SK-N-SH (cell line): ENCODE data around the gene SPAG4. TPM values are rescaled to one million over a fixed set of nuclear protein-coding genes. Genes with fewer than 3 reads are reported as not detected.

Source experiments
- CTCF ChIA-PET: fragments of 300-600, 350-600 bp; formaldehyde crosslinking; extraction: SDS; loops from one replicate; lab custom pipeline; 2021; lab: Yijun Ruan, JAX
- POLR2A ChIA-PET: fragments of 350-600 bp; sonication (Branson Sonifier 250); formaldehyde crosslinking; extraction: SDS; loops from one replicate; lab custom pipeline; 2020; ENCODE audit warnings: antibody characterized with exemption, inconsistent platforms; lab: Yijun Ruan, JAX
- DNase-seq: peaks from one replicate; pipeline ENCODE4 v3.0.0; 2012
- H2AFZ ChIP-seq: fragments of 200-600 bp; sonication (generic); 2 replicates; pipeline ENCODE4 v1.8.1; 2016; ENCODE audit warnings: antibody characterized with exemption, mild to moderate bottlenecking, low read depth
- H3F3A ChIP-seq: fragments of 200-600 bp; sonication (generic); replicated peaks from 2 replicates; pipeline ENCODE3; 2016; ENCODE audit warnings: antibody characterized with exemption, mild to moderate bottlenecking; ENCODE audit not compliant: insufficient read depth
- H3K27ac ChIP-seq, 2 experiments: fragments of 200-500 bp in 1 of 2; fragments of 200-600 bp in 1 of 2; sonication (Bioruptor generic) in 1 of 2; sonication (generic), shearing (Covaris generic) in 1 of 2; 2 replicates each; pipeline versions ENCODE4 v1.5.1 to v1.6.1; 2014 to 2016; ENCODE audit warnings: low read depth in 2 of 2, inconsistent platforms in 1 of 2, low read length in 1 of 2, mild to moderate bottlenecking in 1 of 2, mixed read lengths in 1 of 2
- H3K27me3 ChIP-seq: fragments of 200-600 bp; sonication (generic), shearing (Covaris generic); 2 replicates; pipeline ENCODE4 v1.6.1; 2016; ENCODE audit warnings: mixed run types; ENCODE audit not compliant: insufficient read depth
- H3K36me3 ChIP-seq, 2 experiments: fragments of 200-500 bp in 1 of 2; fragments of 200-600 bp in 1 of 2; sonication (Bioruptor generic) in 1 of 2; sonication (generic) in 1 of 2; replicated peaks in 1 of 2; 2 replicates each; pipeline versions ENCODE3 to v1.5.1; 2014 to 2016; ENCODE audit warnings: low read length in 1 of 2, mild to moderate bottlenecking in 1 of 2; ENCODE audit not compliant: insufficient read depth in 2 of 2, control insufficient read depth in 1 of 2
- H3K4me1 ChIP-seq, 2 experiments: fragments of 200-500 bp in 1 of 2; fragments of 200-600 bp in 1 of 2; sonication (Bioruptor generic) in 1 of 2; sonication (generic), shearing (Covaris generic) in 1 of 2; 2 replicates each; pipeline versions ENCODE4 v1.5.1 to v1.6.1; 2014 to 2016; ENCODE audit warnings: low read depth in 1 of 2, low read length in 1 of 2, mixed run types in 1 of 2; ENCODE audit not compliant: insufficient read depth in 2 of 2, control insufficient read depth in 1 of 2
- H3K4me2 ChIP-seq: fragments of 200-600 bp; sonication (generic), shearing (Covaris generic); 2 replicates; pipeline ENCODE4 v1.6.1; 2017; ENCODE audit warnings: mixed run types
- H3K4me3 ChIP-seq, 2 experiments: fragments of 200-500 bp in 1 of 2; fragments of 200-600 bp in 1 of 2; sonication (Bioruptor generic) in 1 of 2; sonication (generic), shearing (Covaris generic) in 1 of 2; 2 replicates each; pipeline versions ENCODE4 v1.5.1 to v1.8.1; 2014 to 2016; ENCODE audit warnings: low read depth in 2 of 2, inconsistent platforms in 1 of 2, low read length in 1 of 2, mild to moderate bottlenecking in 1 of 2, mixed read lengths in 1 of 2, moderate library complexity in 1 of 2
- H3K79me2 ChIP-seq: fragments of 200-600 bp; sonication (generic); 2 replicates; pipeline ENCODE4 v1.8.1; 2017; ENCODE audit warnings: mild to moderate bottlenecking; ENCODE audit not compliant: insufficient read depth
- H3K9ac ChIP-seq: fragments of 200-600 bp; sonication (generic); 2 replicates; pipeline ENCODE4 v1.6.1; 2017; ENCODE audit warnings: mixed run types
- H3K9me2 ChIP-seq: fragments of 200-600 bp; sonication (generic); 2 replicates; pipeline ENCODE4 v1.6.1; 2017; ENCODE audit warnings: mixed run types
- H3K9me3 ChIP-seq: fragments of 200-600 bp; sonication (generic); 2 replicates; pipeline ENCODE4 v1.6.1; 2017; ENCODE audit warnings: mixed run types, mild to moderate bottlenecking, moderate library complexity
- H4K20me1 ChIP-seq: fragments of 200-600 bp; sonication (generic); 2 replicates; pipeline ENCODE4 v1.6.1; 2017; ENCODE audit warnings: mild to moderate bottlenecking, mixed run types; ENCODE audit not compliant: insufficient read depth
- GATA2 ChIP-seq: sonication (generic); formaldehyde crosslinking; IDR thresholded peaks from 2 replicates; pipeline ENCODE4 v1.5.0; 2020; ENCODE audit warnings: mild to moderate bottlenecking, missing genetic modification reagents
- RCOR1 ChIP-seq: fragments of 150-350 bp; IDR thresholded peaks from 2 replicates; pipeline ENCODE4 v1.6.1; 2017; ENCODE audit warnings: antibody characterized with exemption, low read length
- WGBS: methylation state at CpG from one replicate; pipeline ENCODE4 v1.1.6; 2017; ENCODE audit warnings: low lambda C conversion rate; 5-methylcytosine and 5-hydroxymethylcytosine counted together
- polyA plus RNA-seq, 3 experiments: library from polyadenylated mRNA; depleted of rRNA; stranded (reverse); fragments of >200 nt; gene quantifications; 2 replicates each; pipeline ENCODE4 v1.2.3, GENCODE V29; 2012
- TF ChIP-seq, protein P1 (sequence below): IDR thresholded peaks from 2 replicates; pipeline ENCODE4 v1.6.1; 2012; ENCODE audit warnings: mild to moderate bottlenecking, low read depth, low read length, moderate library complexity
- TF ChIP-seq, protein P2 (sequence below): fragments of 200-600 bp; sonication (generic); IDR thresholded peaks from 2 replicates; pipeline ENCODE4 v1.6.1; 2017; ENCODE audit warnings: antibody characterized with exemption, mild to moderate bottlenecking, moderate library complexity
- TF ChIP-seq, protein P3 (sequence below): IDR thresholded peaks from 2 replicates; pipeline ENCODE4 v1.4.0; 2012; ENCODE audit warnings: low read depth, borderline replicate concordance

Gene SPAG4
- polyA plus RNA-seq, 1 of the 3 experiments (the other 2 are of a cell fraction): 6.9 TPM

DNA sequence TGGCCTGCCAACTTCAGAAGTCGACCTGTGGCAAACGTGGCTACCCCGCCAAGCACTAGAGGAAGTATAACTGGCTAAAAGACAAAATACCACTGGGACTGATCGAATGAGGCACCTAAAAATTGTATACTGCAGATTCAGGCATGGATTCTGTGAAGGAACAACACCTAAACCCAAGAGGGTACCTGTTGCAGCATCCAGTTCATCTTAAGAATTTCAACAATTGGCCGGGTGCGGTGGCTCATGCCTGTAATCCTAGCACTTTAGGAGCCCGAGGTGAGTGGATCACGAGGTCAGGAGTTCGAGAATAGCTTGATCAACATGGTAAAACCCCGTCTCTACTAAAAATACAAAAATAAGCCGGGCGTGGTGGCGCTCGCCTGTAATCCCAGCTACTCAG, 27.2 kb upstream of the SPAG4 start:
- H3K4me2 ChIP-seq: no peak overlapping the region

DNA sequence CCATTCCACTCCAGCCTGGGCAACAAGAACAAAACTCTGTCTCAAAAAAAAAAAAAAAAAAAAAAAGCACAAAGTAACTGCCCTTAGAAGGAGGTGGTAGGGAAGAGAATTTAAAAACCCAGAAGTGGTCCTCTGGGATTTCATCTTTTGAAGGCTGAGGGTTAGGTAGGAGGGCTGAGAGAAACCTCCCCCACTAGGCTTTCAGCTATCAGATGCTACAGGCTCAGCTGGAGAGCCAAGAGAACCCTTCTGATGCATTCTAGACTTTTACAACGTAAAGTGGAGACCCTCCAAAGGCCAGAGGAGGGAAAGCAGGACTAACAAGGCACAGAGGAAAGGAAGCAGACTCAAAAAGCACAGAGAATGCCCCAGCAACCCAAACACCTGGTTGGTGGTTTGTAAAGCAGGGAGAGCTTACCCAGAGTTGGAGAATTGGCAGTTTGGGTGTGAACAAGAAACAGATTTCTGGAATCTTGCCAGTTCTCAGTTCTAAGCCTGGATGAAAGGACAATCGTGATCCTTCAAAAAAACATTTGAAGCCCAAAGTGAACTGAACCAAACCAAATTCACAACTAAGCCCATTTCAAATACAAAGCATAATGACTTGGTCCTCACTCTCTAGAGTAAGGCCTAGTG, 23.2 kb upstream of the SPAG4 start:
- H3K9me3 ChIP-seq: no peaks in the 10 kb centered on the region
- no peak overlapping the region for H2AFZ ChIP-seq
- no peaks in the 10 kb centered on the region for H3K9me2 ChIP-seq
- no peaks in the 10 kb centered on the region for H3K79me2 ChIP-seq
- POLR2A ChIA-PET: no interaction called here
- H3K27me3 ChIP-seq: no peaks in the 10 kb centered on the region
- DNase-seq: no peak
- no peaks in the 10 kb centered on the region for H3K36me3 ChIP-seq
- H3K4me3 ChIP-seq: no peak overlapping the region
- H3K27ac ChIP-seq: no peak overlapping the region
- H3F3A ChIP-seq: no peaks in the 10 kb centered on the region
- TF ChIP-seq, protein P1, sequence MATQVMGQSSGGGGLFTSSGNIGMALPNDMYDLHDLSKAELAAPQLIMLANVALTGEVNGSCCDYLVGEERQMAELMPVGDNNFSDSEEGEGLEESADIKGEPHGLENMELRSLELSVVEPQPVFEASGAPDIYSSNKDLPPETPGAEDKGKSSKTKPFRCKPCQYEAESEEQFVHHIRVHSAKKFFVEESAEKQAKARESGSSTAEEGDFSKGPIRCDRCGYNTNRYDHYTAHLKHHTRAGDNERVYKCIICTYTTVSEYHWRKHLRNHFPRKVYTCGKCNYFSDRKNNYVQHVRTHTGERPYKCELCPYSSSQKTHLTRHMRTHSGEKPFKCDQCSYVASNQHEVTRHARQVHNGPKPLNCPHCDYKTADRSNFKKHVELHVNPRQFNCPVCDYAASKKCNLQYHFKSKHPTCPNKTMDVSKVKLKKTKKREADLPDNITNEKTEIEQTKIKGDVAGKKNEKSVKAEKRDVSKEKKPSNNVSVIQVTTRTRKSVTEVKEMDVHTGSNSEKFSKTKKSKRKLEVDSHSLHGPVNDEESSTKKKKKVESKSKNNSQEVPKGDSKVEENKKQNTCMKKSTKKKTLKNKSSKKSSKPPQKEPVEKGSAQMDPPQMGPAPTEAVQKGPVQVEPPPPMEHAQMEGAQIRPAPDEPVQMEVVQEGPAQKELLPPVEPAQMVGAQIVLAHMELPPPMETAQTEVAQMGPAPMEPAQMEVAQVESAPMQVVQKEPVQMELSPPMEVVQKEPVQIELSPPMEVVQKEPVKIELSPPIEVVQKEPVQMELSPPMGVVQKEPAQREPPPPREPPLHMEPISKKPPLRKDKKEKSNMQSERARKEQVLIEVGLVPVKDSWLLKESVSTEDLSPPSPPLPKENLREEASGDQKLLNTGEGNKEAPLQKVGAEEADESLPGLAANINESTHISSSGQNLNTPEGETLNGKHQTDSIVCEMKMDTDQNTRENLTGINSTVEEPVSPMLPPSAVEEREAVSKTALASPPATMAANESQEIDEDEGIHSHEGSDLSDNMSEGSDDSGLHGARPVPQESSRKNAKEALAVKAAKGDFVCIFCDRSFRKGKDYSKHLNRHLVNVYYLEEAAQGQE: no peak
- TF ChIP-seq, protein P2, sequence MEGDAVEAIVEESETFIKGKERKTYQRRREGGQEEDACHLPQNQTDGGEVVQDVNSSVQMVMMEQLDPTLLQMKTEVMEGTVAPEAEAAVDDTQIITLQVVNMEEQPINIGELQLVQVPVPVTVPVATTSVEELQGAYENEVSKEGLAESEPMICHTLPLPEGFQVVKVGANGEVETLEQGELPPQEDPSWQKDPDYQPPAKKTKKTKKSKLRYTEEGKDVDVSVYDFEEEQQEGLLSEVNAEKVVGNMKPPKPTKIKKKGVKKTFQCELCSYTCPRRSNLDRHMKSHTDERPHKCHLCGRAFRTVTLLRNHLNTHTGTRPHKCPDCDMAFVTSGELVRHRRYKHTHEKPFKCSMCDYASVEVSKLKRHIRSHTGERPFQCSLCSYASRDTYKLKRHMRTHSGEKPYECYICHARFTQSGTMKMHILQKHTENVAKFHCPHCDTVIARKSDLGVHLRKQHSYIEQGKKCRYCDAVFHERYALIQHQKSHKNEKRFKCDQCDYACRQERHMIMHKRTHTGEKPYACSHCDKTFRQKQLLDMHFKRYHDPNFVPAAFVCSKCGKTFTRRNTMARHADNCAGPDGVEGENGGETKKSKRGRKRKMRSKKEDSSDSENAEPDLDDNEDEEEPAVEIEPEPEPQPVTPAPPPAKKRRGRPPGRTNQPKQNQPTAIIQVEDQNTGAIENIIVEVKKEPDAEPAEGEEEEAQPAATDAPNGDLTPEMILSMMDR: no peak
- no peak for TF ChIP-seq RCOR1
- H3K4me1 ChIP-seq: peaks cover 0 to 2% of the 10 kb centered on the region in 2 experiments; a peak in 1 of 4 replicates
- CTCF ChIA-PET: no interaction called here
- 36% methylated on average over 2 of the region's 2 CpGs for WGBS
- no peak overlapping the region for H3K4me2 ChIP-seq
- H3K9ac ChIP-seq: no peak overlapping the region
- no peaks in the 10 kb centered on the region for H4K20me1 ChIP-seq

More for the DNA sequence above, 27.2 kb upstream of the SPAG4 start:
- H3K36me3 ChIP-seq: no peaks in the 10 kb centered on the region
- POLR2A ChIA-PET: no interaction called here
- H3K9me2 ChIP-seq: no peaks in the 10 kb centered on the region
- H3K4me1 ChIP-seq: peaks cover 0 to 2% of the 10 kb centered on the region in 2 experiments; a peak in 1 of 4 replicates
- no peaks in the 10 kb centered on the region for H3K27me3 ChIP-seq
- H3K27ac ChIP-seq: no peak overlapping the region
- no peak for TF ChIP-seq GATA2 (CRISPR knock-in tag)
- TF ChIP-seq, protein P3, sequence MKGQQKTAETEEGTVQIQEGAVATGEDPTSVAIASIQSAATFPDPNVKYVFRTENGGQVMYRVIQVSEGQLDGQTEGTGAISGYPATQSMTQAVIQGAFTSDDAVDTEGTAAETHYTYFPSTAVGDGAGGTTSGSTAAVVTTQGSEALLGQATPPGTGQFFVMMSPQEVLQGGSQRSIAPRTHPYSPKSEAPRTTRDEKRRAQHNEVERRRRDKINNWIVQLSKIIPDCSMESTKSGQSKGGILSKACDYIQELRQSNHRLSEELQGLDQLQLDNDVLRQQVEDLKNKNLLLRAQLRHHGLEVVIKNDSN: no peak
- H2AFZ ChIP-seq: no peak overlapping the region
- H4K20me1 ChIP-seq: no peaks in the 10 kb centered on the region
- H3K4me3 ChIP-seq: no peak overlapping the region
- no peaks in the 10 kb centered on the region for H3K9me3 ChIP-seq
- H3K9ac ChIP-seq: no peak overlapping the region
- CTCF ChIA-PET: interaction anchor here (2.3 kb wide), 1 partner anchor 31 kb away, joined by 6 read pairs; no protein-coding TSS in a partner anchor
- no peaks in the 10 kb centered on the region for H3K79me2 ChIP-seq
- no peak for DNase-seq
- no peaks in the 10 kb centered on the region for H3F3A ChIP-seq
- WGBS: 97% methylated on average over 14 of the region's 14 CpGs
